Measurements from ENCODE around the gene RAB40C.

DNA sequence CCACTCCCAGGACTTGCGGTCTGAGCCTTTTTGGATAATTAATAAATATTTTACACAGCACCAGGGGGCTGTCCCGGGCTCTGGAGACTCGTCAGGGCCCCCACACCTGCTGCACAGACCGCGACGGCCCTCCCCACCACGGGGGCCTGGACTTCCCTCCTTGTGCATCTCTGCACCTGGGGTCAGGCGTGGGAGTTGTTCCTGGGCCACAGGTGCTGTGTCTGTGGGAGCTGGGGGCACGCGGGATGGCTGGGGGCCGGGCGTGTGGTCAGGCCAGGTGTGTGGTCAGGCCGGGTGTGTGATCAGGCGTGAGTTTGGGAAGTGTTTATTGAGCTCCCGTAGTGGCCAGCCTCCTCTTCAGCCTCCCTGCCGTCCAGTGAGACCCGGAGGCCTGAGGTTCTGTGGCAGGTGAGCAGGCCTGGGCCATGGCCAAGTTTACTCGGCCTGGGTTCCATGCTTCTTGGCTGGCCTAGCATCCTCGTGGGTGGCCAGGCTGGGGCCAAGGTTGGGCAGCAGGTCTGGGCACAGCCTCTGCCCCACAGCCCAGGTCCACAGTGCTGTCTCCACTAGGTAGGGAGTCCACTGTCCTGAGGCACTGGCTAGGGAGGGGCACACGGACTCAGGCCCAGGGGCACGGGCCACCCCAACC, 88.5 kb downstream of the RAB40C start:
- TF ChIP-seq, protein P1, sequence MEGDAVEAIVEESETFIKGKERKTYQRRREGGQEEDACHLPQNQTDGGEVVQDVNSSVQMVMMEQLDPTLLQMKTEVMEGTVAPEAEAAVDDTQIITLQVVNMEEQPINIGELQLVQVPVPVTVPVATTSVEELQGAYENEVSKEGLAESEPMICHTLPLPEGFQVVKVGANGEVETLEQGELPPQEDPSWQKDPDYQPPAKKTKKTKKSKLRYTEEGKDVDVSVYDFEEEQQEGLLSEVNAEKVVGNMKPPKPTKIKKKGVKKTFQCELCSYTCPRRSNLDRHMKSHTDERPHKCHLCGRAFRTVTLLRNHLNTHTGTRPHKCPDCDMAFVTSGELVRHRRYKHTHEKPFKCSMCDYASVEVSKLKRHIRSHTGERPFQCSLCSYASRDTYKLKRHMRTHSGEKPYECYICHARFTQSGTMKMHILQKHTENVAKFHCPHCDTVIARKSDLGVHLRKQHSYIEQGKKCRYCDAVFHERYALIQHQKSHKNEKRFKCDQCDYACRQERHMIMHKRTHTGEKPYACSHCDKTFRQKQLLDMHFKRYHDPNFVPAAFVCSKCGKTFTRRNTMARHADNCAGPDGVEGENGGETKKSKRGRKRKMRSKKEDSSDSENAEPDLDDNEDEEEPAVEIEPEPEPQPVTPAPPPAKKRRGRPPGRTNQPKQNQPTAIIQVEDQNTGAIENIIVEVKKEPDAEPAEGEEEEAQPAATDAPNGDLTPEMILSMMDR (conservative IDR thresholded peaks at IDR 0.05 in 1 of 2, IDR thresholded peaks at IDR 0.05 in 1 of 2; ENCODE audit: extremely low read depth in 1 of 2, insufficient read depth in 1 of 2, low read depth in 1 of 2, low read length in 2 of 2): no peak
- TF ChIP-seq EZH2 (IDR thresholded peaks at IDR 0.05; ENCODE audit: borderline replicate concordance, low read length): no peak
